Transverse colon (tissue), 3 donors: ENCODE data around the gene ECHS1.

ENCODE experiments used
- CTCF ChIP-seq, 5 experiments: fragments of 200-600 bp in 3 of 5; fragments of 450-650 bp in 2 of 5; sonication (generic) in 3 of 5; IDR thresholded peaks; 1 replicate in 2 of 5; 2 replicates in 3 of 5; pipeline ENCODE4 v1.5.1; 2016 to 2017; ENCODE audit warnings: antibody characterized with exemption in 5 of 5, inconsistent platforms in 3 of 5, mild to moderate bottlenecking in 2 of 5, moderate library complexity in 1 of 5
- EP300 ChIP-seq: sonication (generic); formaldehyde crosslinking; IDR thresholded peaks from one replicate; pipeline ENCODE4 v1.6.1; 2017; ENCODE audit warnings: antibody characterized with exemption, low read depth
- POLR2A ChIP-seq: fragments of 450-650 bp; IDR thresholded peaks from one replicate; pipeline ENCODE4 v1.6.1; 2016; ENCODE audit warnings: antibody characterized with exemption, mild to moderate bottlenecking, moderate library complexity

- TF ChIP-seq CTCF (IDR thresholded peaks at IDR 0.05): no peak
- TF ChIP-seq EP300: no peak
- TF ChIP-seq POLR2A: no peak
Measured at GRCh38 chr10:133343558-133343957, 29.6 kb downstream of the ECHS1 start.
